Myocyte (in vitro differentiated cells): ENCODE measurements around the gene PIGB. TPM values are rescaled to one million over a fixed set of nuclear protein-coding genes. Genes with fewer than 3 reads are reported as not detected.
A peak's percentile ranks its signal among the peaks of the same experiment; 100 is the strongest.
"Not testable (repeated sequence)": the region's sequence is repeated elsewhere in the genome, so short reads cannot be mapped to it uniquely, and the experiment has no call there.

Experiments used
- DNase-seq: peaks from one replicate; pipeline ENCODE4 v3.0.0-alpha.2; 2012; ENCODE audit warnings: low read depth
- total RNA-seq: library from RNA; depleted of rRNA; stranded (reverse); fragments of >200 nt; gene quantifications from 2 replicates; pipeline ENCODE4 v1.2.3, GENCODE V29; 2014

Gene PIGB
- total RNA-seq, 1 donor from 2014 or later = 10.6 TPM

DNA sequence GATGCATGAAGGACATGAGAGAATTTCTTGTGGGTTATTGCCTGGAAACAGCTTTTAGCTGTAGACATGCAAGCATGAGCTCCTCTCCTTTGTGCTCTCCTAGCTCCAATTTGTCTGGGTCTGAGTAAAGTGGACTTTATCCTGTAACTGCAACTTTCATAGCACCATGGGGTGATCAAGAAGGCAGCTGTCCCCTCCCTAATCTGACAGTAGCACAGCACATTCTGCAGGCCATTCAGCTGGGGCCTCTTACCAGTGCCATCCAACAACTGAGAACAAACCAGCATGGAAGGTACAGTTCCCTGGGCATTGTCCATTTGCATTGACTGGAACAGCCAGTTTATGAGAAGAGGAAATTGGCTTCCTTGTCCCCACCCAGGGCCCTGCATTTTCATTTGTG, 21.7 kb upstream of the PIGB start:
- DNase-seq = no peak

DNA sequence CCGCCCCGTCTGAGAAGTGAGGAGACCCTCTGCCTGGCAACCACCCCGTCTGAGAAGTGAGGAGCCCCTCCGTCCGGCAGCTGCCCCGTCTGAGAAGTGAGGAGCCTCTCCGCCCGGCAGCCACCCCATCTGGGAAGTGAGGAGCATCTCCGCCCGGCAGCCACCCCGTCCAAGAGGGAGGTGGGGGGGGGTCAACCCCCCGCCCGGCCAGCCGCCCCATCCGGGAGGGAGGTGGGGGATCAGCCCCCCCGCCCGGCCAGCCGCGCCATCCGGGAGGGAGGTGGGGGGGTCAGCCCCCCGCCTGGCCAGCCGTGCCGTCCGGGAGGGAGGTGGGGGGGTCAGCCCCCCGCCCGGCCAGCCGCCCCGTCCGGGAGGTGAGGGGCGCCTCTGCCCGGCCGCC, 16.2 kb upstream of the PIGB start:
- DNase-seq = not testable (repeated sequence)

DNA sequence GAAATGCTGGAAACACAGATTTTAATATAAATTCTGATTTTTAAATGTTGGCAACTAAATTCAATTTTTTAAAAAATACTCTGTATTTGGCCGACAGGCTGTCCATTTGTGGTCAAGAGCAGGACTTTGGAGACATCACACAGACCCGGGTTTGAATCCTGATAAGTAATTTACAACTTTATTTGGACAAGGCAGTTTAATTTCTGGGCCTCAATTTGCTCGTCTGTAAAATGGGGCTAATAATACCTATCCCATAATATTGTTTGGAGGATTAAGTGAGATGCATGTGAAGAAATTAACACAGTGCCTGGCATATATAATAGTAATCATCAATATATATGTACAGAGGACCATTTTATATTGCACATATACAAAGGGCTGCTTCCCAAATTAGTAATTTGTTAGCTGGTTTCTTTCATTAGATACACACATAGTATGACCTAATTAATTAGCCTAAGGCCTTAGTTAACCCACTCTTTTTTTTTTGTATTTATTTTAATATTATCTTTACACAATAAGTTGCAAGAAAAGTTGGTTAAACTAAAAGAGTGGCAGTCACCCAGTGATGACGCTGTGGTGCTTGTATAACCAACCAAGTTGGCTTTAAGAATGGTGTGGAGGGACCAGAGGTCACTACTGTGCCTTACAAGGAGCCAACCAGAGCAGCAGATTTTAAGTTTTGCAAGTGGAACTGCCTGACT, 665 bp downstream of the PIGB start:
- DNase-seq = peak; percentile 50

DNA sequence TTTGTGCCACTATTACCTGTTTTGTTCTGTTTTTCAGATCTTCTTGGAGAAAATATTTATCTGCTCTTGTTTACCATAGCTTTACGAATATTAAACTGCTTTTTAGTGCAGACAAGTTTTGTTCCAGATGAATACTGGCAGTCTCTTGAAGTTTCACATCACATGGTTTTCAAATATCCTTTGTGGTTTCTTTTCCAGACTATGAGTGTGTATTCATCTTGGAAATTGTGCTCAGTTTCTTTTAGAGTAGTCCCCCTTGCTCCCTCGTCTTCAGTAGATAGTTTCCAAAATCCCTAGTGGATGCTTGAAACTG, 1.2 kb downstream of the PIGB start:
- no peak for DNase-seq

DNA sequence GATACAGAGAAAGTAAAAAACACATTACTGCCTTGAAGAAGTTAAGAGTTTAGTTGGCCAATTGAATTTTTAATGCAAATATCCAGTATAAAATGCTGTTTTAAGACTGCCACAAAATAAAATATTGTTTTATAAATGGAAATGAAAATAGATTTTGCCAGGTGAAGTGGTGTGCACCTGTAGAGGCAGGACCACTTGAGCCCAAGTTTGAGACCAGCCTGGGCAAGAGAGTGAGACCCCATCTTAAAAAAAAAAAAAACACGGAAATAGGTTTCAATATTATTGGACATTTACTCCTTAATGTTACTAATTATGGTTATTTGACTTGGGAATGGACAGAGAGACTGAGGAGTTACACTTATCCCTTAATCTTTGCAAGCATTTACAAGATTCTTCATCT, 1.9 kb downstream of the PIGB start:
- DNase-seq = no peak

DNA sequence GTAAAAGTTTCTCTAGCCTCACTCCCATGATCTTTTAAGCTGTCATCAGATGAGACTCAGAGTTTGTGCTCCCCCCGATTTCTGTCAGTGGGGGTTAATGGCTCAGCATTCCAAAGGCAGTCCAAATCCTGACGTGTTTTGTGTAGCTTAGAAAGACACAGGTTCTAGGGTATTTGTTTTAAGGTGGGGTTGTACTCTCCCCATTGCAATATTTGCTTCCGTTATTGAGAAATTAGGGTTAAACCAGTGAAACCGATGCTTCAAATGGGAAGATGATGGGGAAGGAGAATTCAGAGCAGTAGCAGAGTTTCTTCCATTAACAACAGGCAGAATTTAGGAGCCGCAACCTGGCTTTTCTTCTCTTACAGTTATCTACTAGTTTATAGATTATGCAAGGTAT, 3.4 kb downstream of the PIGB start:
- no peak for DNase-seq

DNA sequence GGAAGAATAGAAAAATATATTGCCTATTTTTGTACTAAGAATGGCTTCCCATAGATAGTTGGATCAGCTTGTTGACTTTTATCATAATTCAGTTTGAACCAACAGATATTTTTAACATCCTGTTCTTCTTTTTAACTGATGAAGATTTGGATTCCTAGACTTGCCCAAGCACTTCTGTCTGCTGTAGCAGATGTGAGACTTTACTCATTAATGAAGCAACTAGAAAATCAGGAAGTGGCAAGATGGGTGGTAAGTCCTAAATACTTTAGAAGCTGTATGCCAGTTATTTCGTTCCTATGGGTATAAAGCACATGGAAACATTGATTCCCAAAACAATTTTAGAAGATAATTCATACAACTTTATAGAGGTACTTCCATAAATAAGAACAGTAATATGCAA, 8.4 kb downstream of the PIGB start:
- no peak for DNase-seq

DNA sequence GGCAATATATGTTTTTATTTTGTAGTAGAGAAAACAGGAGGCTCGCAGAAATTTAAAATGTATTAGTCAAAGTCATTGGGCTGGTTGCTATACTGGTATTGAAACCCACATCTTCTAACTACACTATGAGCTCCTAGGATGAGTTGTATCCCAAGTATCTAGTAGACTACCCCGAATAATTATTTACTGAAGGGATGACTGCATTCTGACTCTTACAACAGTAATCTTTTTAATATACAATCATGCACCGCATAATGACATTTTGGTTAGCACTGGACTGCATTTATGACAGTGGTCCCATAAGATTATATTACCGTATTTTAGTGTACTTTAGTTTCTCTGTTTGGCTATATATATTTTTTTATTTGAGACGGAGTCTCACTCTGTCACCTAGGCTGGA, 15.3 kb downstream of the PIGB start:
- DNase-seq = no peak

DNA sequence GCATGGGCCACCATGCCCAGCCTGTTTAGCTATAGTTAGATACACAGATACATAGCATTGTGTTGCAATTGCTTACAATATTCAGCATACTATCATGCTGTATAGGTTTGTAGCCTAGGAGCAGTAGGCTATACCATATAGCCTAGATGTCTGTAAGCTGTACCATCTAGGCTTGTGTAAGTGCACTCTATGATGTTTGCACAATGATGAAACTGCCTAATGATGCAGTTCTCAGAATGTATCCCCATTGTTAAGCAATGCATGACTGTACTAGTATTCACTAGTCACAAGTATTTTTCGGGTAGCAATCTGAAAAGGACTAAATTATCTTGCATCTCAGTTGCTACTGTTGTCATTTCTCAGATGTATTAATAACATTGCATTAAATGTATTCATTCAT, 16.0 kb downstream of the PIGB start:
- DNase-seq = no peak

DNA sequence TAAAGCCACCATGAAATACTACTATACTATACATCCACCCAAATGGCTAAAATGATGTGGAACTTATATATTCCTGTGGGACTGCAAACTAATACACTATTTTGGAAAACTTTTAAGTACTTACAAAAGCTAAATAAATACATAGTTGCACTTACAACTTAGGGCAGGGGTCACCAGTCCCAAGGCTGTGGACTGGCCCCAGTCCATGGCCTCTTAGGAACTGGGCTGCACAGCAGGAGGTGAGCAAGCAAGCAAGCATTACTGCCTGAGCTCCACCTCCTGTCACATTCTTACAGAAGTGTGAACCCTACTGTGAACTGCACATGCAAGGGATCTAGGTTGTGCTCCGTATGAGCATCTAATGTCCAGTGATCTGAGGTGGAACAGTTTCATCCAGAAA, 18.1 kb downstream of the PIGB start:
- DNase-seq = no peak

DNA sequence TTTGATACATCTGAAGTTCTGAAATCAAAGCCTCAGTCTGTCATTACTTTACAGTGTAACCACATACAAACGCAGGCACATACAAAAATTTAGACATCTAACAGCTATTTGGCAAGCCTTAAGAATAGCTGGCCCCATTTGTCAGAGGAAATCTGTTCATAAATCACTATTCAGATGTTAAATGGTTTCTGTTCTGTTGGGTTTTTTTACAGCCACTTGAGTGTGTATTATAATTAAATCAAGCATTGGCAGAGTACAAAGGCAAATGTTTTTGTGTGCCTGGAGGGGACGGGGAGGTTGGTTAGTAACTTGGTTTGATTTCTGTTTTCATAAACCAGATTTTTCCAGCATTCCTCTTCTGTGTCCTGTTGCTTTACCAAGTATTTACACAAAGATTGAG, 24.1 kb downstream of the PIGB start:
- DNase-seq = no peak

DNA sequence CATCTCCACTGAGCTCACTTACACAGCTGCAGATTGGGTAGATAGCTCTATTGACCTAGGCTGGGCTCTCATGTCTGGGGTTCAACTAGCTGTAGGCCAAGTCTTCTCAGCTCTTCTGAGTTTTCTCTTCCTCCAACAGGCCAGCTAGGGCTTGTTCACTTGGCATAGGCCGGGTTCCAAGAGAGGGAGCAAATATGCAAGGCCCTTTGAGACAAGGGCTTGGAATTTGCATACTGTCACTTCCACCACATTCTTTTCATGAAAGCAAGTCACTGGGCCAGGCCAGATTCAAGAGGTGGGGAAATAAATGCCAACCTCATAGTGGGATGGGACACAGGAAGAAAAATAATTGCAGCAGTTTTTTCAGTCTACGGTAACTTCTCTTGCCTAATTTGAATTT, 25.2 kb downstream of the PIGB start:
- peak; percentile 17 for DNase-seq

DNA sequence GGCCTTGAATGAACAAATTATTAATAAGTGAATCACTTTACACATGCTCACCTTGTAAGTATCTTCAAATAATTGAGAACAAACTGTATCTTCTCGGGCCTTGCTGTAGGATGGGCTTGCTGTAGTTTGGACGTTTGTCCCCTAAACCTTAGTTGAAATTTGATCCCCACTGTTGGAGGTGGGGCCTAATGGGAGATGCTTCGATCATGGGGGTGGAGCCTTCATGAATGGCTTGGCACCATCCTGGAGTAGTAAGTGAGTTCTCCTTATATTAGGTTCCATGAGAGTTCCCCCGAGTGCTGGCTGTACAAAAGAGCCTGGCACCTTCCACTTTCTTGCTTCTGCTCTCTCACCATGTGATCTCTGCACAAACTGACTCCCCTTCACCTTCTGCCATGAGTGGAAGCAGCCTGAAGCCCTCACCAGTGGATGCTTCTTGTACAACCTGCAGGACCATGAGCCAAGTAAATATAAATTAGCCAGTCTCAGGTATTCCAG, 29.3 kb downstream of the PIGB start:
- DNase-seq = no peak

DNA sequence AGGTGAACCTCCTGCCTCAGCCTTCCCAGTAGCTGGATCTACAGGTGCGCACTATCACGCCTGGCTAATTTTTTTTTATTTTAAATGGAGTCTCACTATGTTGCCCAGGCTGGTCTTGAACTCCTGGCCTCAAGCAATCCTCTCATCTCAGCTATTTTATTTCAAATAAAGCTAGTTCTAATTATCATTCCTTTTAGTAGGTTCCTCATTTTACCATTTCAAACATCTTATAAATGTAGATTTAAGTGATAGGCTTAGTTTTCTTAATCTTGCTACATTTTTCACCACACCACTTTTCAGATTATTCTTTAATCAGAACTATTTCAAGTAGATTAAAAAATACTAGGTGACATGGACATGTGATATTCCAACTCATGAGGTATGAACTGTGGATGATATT, 30.3 kb downstream of the PIGB start:
- DNase-seq = no peak

DNA sequence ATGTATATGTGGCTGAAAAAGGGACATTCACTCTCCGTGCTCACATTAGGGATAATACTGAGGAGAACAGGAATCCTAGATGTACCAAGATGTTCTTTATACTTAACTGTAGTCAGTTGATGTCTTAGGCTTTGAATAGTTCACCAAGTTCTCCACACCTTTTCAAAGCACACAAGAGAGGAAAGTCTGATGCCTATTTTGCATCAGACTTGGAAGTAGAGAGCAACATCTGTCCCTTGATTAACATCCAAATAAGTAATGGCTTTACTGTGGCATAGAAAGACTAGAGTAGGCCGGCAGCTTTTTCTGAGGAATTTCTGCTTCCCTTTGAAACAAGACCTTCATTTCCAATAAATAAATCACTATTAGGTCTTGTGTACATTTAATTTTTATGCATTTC, 34.0 kb downstream of the PIGB start:
- DNase-seq = no peak

DNA sequence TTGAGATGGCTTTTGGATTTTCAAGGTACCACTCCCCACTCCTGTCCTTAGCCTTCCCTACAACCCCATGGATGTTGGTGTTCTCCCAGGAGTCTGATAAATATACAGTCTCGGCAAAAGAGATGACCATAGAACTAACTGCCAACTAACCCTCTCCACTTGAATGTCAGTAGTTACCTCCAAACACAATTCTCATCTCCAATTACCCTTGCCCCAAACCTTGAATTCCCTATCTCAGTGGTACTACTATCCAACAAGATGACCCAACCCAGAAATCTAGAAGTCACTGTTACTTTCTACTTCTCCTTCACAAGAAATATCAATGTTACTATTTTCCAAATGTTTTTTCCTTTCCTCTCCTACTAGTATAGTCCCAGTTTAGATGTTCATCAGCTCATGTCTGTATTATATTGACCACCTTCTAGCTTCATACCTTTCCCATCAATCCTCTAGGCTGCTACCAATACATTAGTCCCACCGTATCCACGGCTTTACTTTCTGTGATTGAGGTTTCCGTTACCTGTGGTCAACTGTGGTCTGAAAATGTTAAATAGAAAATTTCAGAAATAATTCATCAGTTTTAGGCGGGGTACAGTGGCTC, 38.1 kb downstream of the PIGB start:
- no peak for DNase-seq

DNA sequence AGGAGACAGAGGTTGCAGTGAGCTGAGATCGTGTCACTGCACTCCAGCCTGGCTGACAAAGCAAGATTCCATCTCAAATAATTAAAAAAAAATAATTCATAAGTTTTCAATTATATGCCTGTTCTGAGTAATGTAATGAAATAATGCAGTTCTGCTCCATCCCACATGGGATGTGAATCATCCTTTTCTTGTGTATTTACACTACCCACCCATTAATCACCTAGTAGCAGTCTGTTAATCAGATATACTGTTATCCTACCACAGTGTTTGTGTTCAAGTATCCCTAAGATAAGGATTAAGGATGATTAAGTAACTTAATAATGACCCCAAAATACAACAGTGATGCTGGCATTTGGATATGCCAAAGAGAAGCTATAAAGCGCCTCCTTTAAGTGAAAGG, 38.8 kb downstream of the PIGB start:
- no peak for DNase-seq

DNA sequence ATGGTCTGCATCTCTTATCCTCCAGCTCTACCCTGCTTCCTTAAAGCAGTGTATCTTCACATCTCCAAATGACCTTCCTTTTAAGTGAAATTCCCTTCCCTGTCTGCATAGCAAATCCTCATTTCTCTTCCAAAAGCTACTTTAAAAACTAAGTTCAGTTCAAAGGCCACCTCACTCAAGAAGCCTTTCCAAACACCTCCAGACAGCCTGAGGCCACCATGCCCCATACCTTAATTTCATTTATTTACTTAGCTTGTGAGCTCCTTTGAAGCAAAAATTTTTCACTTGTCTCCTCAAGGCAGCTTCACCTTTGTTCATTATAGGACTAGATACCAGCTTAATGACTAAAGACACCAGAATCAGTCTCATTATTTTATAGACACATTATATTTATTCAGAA, 39.4 kb downstream of the PIGB start:
- no peak for DNase-seq

DNA sequence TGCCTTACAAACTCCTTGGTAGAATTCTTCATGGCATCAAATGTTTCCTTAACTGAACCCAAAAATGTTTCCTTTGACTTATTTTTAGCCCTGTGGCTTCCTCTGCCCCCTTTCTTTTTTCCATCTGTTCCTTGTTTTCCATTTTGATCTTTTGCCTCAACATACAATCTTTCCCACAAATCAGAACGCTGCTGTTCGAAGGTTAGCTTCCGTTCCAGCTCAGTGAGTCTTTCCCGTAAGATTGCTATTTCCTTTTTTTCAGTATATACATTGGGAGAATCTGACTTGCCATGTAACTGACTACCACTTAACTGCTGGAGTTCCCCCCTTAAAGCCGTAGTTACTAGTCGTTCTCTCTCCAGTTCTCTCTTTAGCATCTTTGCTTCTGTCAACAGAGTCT, 41.2 kb downstream of the PIGB start:
- DNase-seq = no peak

DNA sequence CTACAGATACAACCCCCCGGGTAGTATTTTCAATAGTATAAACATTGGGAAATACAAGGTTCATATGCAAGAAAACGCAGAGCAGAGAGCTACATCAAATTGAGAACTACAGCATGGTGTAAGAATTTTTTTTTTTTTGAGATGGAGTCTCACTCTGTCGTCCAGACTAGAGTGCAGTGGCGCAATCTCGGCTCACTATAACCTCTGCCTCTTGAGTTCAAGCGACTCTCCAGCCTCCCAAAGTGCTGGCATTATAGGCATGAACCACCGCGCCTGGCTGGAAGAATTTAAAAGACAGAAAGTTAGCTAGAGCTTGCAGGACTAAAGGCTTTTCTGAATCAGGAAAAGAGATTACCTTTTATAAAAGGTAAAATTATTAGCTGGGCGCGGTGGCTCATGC, 42.0 kb downstream of the PIGB start:
- DNase-seq = no peak

DNA sequence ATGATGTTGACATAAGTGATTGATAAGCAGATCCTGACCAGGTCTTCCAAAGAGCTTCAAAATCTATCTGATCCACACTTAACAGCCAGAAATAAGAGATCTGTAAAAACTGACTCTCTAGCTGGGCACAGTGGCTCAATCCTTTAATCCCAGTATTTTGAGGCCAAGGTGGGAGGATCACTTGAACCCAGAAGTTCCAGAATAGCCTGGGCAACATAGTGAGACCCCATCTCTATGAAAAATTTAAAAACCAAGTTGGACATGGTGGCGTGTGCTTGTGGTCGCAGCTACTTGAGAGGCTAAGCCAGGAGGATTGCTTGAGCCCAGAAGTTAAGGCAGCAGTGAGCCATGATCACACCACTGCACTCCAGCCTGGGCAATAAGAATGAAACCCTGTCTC, 43.6 kb downstream of the PIGB start:
- DNase-seq = no peak

DNA sequence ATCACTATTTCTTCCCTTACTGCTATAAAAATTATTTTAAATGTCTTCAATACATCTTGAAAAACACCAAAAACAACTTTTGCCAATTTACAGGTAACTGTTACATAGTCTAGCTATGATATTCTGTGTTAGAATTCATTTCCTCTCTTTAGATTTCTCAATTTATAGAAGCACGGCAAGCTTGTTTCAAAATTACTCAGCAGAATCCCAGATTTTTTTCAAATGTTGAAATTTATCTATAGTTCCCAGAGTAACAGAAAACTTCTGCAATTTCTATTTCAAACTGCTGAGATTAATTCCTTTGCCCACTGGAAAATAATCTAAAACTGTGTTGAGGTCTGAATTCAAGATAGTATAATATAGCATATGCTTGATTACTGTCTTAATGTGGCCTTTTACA, 48.0 kb downstream of the PIGB start:
- no peak for DNase-seq

DNA sequence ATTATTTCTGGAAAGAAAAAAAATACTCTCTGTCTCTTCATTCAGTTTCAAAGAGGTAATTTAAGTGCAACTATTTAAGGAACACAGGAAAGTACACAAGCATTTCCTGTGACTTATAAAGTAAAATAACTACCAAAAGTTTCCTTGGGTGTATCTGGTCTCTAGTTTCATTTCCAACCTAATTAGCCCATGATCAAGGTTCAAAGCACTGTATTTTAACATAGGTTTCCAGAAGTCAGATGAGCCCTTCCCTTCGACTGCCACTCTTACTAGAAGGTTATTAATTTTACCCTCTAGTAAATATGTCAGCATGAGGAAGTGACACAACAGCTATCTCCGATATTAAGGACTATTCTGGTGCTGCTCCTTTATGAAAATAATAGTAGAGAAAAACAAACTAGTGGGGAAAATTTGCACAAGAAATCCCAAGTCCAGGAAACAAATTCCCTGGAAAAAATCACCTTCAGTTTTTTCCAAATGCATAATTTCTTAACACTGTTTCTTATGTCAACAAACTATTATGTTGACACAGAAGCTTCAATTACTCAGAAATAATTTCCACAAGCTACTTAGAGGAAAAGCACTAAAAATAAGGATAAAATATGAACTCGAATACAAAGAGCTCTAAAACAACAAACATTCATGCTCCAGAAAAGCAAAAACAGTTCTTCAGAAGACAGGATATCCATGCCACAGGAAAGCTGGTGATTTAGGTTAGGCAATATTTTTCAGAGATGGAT, 53.8 kb downstream of the PIGB start:
- no peak for DNase-seq
